ENCODE measurements around the gene SOX5.

The SOX5 gene

DNA sequence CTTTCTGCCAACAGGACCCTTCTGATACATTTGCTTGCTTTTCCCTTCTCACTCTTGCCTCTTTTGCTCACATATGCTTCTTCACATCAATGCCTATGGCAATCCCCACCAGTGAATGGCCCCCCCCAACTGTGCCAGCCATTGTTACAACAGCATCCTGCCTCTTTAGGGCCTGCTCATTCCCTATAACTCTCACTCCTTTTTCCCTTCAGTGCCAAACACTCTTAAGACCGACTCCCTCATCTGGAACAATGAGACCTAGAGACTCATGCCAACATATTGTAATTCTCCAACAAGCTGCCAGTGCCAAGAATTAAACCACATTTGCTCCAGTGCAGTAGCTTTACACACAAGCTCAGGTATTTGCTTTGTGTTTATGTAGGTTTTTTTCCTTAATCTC is 189.0 kb downstream of the SOX5 start:
- no peaks in the 10 kb centered on the region for H3K79me2 ChIP-seq (ENCODE audit: low read length)
- H3F3A ChIP-seq (ENCODE audit: insufficient read depth, low read length) = no peaks in the 10 kb centered on the region
- TF ChIP-seq EZH2 (optimal IDR thresholded peaks at IDR 0.05; ENCODE audit: low read depth, low read length) (no peak), EZH2phosphoT487 (IDR thresholded peaks at IDR 0.05; ENCODE audit: low read length) (no peak)
- TF ChIP-seq, protein P1, sequence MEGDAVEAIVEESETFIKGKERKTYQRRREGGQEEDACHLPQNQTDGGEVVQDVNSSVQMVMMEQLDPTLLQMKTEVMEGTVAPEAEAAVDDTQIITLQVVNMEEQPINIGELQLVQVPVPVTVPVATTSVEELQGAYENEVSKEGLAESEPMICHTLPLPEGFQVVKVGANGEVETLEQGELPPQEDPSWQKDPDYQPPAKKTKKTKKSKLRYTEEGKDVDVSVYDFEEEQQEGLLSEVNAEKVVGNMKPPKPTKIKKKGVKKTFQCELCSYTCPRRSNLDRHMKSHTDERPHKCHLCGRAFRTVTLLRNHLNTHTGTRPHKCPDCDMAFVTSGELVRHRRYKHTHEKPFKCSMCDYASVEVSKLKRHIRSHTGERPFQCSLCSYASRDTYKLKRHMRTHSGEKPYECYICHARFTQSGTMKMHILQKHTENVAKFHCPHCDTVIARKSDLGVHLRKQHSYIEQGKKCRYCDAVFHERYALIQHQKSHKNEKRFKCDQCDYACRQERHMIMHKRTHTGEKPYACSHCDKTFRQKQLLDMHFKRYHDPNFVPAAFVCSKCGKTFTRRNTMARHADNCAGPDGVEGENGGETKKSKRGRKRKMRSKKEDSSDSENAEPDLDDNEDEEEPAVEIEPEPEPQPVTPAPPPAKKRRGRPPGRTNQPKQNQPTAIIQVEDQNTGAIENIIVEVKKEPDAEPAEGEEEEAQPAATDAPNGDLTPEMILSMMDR (IDR thresholded peaks at IDR 0.05; ENCODE audit: low read length) = no peak
- H3K4me2 ChIP-seq (ENCODE audit: low read depth, low read length) = no peak overlapping the region
- no peak overlapping the region for H3K9ac ChIP-seq (ENCODE audit: low read length)
- no peaks in the 10 kb centered on the region for H3K9me2 ChIP-seq (replicated peaks; ENCODE audit: insufficient read depth, low read length)
- no peak overlapping the region for H2AFZ ChIP-seq (ENCODE audit: low read length)
- H3K4me3 ChIP-seq (ENCODE audit: low read length) = no peak overlapping the region
- H3K9me3 ChIP-seq (replicated peaks; ENCODE audit: insufficient read depth, low read length) = no peaks in the 10 kb centered on the region
- H3K27me3 ChIP-seq (replicated peaks; ENCODE audit: insufficient read depth, low read length) = no peaks in the 10 kb centered on the region
- no peak overlapping the region for H3K27ac ChIP-seq (ENCODE audit: low read length)
- H4K20me1 ChIP-seq (ENCODE audit: insufficient read depth, low read length) = no peaks in the 10 kb centered on the region
- no peak for DNase-seq
- no peaks in the 10 kb centered on the region for H3K36me3 ChIP-seq (replicated peaks; ENCODE audit: insufficient read depth, low read length)
- H3K4me1 ChIP-seq (ENCODE audit: low read length) = no peaks in the 10 kb centered on the region

DNA sequence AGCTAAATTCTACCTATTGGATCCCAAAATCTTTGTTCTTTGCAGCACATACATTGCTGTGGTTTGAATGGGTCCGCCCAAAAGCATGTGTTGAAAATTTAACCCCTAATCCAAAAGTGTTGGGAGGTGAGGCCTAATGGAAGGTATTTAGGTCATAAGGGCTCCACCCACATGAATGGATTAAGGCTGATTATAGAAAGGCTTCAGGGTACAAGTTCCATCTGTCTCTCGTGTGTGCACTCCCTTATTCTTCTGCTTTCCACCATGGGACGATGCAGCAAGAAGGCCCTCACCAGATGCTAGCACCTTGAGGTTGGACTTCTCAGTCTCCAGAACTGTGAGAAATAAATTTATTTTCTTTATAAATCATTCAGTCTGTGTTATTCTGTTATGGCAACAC is 190.9 kb downstream of the SOX5 start:
- H3K4me2 ChIP-seq (ENCODE audit: low read depth, low read length) = no peak overlapping the region
- no peaks in the 10 kb centered on the region for H3K9me3 ChIP-seq (replicated peaks; ENCODE audit: insufficient read depth, low read length)
- H3K36me3 ChIP-seq (replicated peaks; ENCODE audit: insufficient read depth, low read length) = no peaks in the 10 kb centered on the region
- no peak overlapping the region for H3K9ac ChIP-seq (ENCODE audit: low read length)
- H3K79me2 ChIP-seq (ENCODE audit: low read length) = no peaks in the 10 kb centered on the region
- TF ChIP-seq, protein P1 (IDR thresholded peaks at IDR 0.05; ENCODE audit: low read length) = no peak
- TF ChIP-seq EZH2phosphoT487 (IDR thresholded peaks at IDR 0.05; ENCODE audit: low read length) = no peak
- no peak overlapping the region for H2AFZ ChIP-seq (ENCODE audit: low read length)
- DNase-seq = no peak
- no peak overlapping the region for H3K4me3 ChIP-seq (ENCODE audit: low read length)
- no peaks in the 10 kb centered on the region for H3F3A ChIP-seq (ENCODE audit: insufficient read depth, low read length)
- no peak overlapping the region for H3K27ac ChIP-seq (ENCODE audit: low read length)
- H3K27me3 ChIP-seq (replicated peaks; ENCODE audit: insufficient read depth, low read length) = no peaks in the 10 kb centered on the region
- no peaks in the 10 kb centered on the region for H3K9me2 ChIP-seq (replicated peaks; ENCODE audit: insufficient read depth, low read length)
- no peaks in the 10 kb centered on the region for H3K4me1 ChIP-seq (ENCODE audit: low read length)
- no peaks in the 10 kb centered on the region for H4K20me1 ChIP-seq (ENCODE audit: insufficient read depth, low read length)

DNA sequence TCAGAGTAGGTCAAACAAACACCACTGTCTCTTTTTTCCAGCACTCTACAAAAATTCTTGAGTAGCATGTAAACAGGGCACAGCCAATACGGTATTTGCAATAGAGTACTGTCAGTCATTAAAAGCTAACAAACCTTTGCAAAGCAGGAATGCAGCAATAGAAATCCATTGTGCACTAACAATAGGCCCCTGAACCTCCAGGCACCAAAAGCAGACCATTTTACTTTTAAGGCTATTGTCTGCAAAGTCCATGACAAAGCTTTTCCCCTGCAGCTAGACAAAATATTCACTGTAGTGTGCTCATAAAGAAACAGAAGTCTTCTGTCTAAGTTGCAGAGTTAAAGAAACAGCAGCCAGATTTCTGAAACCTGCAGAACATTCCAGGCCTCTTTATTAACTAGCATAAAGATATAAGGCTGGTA is 191.9 kb downstream of the SOX5 start:
- no peak overlapping the region for H2AFZ ChIP-seq (ENCODE audit: low read length)
- H3K4me3 ChIP-seq (ENCODE audit: low read length) = no peak overlapping the region
- H3K36me3 ChIP-seq (replicated peaks; ENCODE audit: insufficient read depth, low read length) = no peaks in the 10 kb centered on the region
- H4K20me1 ChIP-seq (ENCODE audit: insufficient read depth, low read length) = no peaks in the 10 kb centered on the region
- no peak overlapping the region for H3K27ac ChIP-seq (ENCODE audit: low read length)
- no peaks in the 10 kb centered on the region for H3K27me3 ChIP-seq (replicated peaks; ENCODE audit: insufficient read depth, low read length)
- no peaks in the 10 kb centered on the region for H3K79me2 ChIP-seq (ENCODE audit: low read length)
- H3K9me2 ChIP-seq (replicated peaks; ENCODE audit: insufficient read depth, low read length) = no peaks in the 10 kb centered on the region
- no peak for DNase-seq
- no peak overlapping the region for H3K4me2 ChIP-seq (ENCODE audit: low read depth, low read length)
- TF ChIP-seq EZH2phosphoT487 (IDR thresholded peaks at IDR 0.05; ENCODE audit: low read length) (no peak), EZH2 (optimal IDR thresholded peaks at IDR 0.05; ENCODE audit: low read depth, low read length) (no peak)
- TF ChIP-seq, protein P1 (IDR thresholded peaks at IDR 0.05; ENCODE audit: low read length) = no peak
- no peaks in the 10 kb centered on the region for H3K9me3 ChIP-seq (replicated peaks; ENCODE audit: insufficient read depth, low read length)
- no peak overlapping the region for H3K9ac ChIP-seq (ENCODE audit: low read length)
- H3K4me1 ChIP-seq (ENCODE audit: low read length) = no peaks in the 10 kb centered on the region
- no peaks in the 10 kb centered on the region for H3F3A ChIP-seq (ENCODE audit: insufficient read depth, low read length)

All from MM.1S (cell line).